SK-N-SH (cell line): ENCODE measurements around the gene HHLA2.

Experiments used
- FOXM1 ChIP-seq: IDR thresholded peaks from 2 replicates; pipeline ENCODE4 v1.4.0; 2012; ENCODE audit warnings: low read depth, mild to moderate bottlenecking
- NFIC ChIP-seq: IDR thresholded peaks from 2 replicates; pipeline ENCODE4 v1.4.0; 2012; ENCODE audit warnings: borderline replicate concordance
- RAD21 ChIP-seq: IDR thresholded peaks from 2 replicates; pipeline ENCODE4 v1.6.1; 2012; ENCODE audit warnings: mild to moderate bottlenecking, low read length
- TF ChIP-seq, protein P1 (sequence below): fragments of 200-600 bp; sonication (generic); IDR thresholded peaks from 2 replicates; pipeline ENCODE4 v1.6.1; 2017; ENCODE audit warnings: antibody characterized with exemption, mild to moderate bottlenecking, moderate library complexity
- TF ChIP-seq, protein P2 (sequence below): IDR thresholded peaks from 2 replicates; pipeline ENCODE4 v1.4.0; 2012; ENCODE audit warnings: low read depth

DNA sequence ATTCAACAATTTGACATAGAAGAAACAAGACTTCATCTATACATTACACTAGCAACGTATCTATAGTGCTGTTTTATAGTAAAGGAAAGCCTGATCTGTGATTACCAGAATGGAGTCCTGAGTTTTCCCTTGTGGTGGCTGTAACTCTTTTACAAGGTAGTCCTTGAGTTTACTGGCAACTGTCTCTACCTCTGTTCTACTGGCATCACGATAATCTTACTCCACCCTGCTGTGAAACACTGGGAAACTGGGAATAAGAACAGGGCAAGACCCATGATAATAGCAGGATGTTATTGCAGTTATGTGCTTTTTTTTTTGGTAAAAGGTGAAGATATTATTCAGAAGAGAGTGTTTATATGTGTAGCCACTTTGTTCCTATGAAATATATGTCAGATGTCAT lies 12.4 kb upstream of the HHLA2 start:
- TF ChIP-seq, protein P1, sequence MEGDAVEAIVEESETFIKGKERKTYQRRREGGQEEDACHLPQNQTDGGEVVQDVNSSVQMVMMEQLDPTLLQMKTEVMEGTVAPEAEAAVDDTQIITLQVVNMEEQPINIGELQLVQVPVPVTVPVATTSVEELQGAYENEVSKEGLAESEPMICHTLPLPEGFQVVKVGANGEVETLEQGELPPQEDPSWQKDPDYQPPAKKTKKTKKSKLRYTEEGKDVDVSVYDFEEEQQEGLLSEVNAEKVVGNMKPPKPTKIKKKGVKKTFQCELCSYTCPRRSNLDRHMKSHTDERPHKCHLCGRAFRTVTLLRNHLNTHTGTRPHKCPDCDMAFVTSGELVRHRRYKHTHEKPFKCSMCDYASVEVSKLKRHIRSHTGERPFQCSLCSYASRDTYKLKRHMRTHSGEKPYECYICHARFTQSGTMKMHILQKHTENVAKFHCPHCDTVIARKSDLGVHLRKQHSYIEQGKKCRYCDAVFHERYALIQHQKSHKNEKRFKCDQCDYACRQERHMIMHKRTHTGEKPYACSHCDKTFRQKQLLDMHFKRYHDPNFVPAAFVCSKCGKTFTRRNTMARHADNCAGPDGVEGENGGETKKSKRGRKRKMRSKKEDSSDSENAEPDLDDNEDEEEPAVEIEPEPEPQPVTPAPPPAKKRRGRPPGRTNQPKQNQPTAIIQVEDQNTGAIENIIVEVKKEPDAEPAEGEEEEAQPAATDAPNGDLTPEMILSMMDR: no peak
- TF ChIP-seq RAD21 (no peak), NFIC (no peak), FOXM1 (no peak)
- TF ChIP-seq, protein P2, sequence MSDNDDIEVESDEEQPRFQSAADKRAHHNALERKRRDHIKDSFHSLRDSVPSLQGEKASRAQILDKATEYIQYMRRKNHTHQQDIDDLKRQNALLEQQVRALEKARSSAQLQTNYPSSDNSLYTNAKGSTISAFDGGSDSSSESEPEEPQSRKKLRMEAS: no peak
